Myocyte (in vitro differentiated cells): ENCODE measurements around the gene CCDC157. TPM values are rescaled to one million over a fixed set of nuclear protein-coding genes. Genes with fewer than 3 reads are reported as not detected.
"Not testable (repeated sequence)": the region's sequence is repeated elsewhere in the genome, so short reads cannot be mapped to it uniquely, and the experiment has no call there.

ENCODE experiments used
- DNase-seq: peaks from one replicate; pipeline ENCODE4 v3.0.0-alpha.2; 2012; ENCODE audit warnings: low read depth
- total RNA-seq: library from RNA; depleted of rRNA; stranded (reverse); fragments of >200 nt; gene quantifications from 2 replicates; pipeline ENCODE4 v1.2.3, GENCODE V29; 2014

The CCDC157 gene
- total RNA-seq, 1 donor from 2014 or later: 2.6 TPM

GRCh38 chr22:30386960-30387827, 30.4 kb downstream of the CCDC157 start, which contains the start of gene RNF215:
Gene RNF215, minus strand, starts transcription at chr22:30387411. Its CDS starts 98 bp downstream, at chr22:30387313.
- peak; percentile 78 for DNase-seq

DNA sequence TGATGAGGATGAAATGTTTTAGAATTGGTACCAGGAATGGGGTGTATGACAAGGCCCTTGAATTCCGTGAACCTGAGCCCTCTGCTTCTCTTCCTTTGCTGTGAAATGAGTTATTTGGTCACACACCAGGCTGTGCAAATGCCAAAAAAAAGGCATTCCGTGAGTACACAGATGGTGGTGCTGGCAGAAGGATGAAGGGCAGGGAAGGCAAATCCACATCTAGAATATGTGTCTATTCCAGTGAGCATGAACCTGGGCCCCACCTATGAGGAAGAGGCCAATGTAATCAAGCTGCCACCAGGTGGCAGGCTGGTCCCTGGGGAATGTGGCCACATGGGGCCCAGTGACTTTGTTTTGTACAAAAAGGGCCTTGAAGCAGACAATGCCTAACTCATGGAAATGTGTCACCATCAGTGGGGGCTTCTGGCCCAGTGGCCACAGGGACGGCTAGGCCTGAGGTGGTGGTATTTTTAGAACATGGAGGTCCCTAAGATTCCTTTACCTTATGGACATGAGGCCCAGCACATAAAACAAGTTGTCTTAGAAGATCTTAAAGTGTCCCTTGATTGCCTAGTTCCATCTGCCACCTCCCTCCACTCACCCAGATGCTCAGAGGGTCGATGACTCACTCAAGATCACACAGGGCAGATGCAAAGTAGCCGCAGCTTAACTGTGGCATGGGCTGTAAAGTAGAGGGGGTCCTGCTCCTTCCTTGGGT, 34.3 kb downstream of the CCDC157 start:
- peak; percentile 75 for DNase-seq

GRCh38 chr22:30392661-30393321, 36.0 kb downstream of the CCDC157 start:
- peak; percentile 40 for DNase-seq

- DNase-seq: no peak
These were observed 36.5 kb downstream of the CCDC157 start for GRCh38 chr22:30393322-30393680.

DNA sequence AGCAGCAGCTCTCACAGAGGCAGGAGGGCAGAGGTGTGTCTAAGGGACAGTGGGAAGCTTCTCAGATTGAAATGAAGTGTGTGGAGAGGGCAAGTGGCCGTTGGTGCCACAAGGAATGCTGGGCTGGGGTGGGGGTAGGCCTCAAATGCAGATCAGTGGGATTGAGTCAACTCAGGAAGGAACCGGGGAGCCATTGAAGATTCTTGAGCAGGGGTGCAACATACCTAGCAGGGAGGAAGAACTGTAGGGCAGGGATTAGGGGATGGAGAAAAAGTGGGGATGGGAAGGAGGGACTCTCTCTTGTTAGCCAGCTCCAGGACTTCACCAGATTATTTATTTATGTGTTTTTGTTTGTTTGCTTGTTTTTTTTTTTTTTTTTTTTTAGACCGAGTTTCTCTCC, 37.1 kb downstream of the CCDC157 start:
- DNase-seq: no peak

- peak; percentile 68 for DNase-seq
These were observed 40.3 kb downstream of the CCDC157 start, which contains the start of gene SEC14L2 for GRCh38 chr22:30396871-30397655. Gene SEC14L2, plus strand, starts transcription at chr22:30397018. Its CDS starts 99 bp downstream, at chr22:30397117.

DNA sequence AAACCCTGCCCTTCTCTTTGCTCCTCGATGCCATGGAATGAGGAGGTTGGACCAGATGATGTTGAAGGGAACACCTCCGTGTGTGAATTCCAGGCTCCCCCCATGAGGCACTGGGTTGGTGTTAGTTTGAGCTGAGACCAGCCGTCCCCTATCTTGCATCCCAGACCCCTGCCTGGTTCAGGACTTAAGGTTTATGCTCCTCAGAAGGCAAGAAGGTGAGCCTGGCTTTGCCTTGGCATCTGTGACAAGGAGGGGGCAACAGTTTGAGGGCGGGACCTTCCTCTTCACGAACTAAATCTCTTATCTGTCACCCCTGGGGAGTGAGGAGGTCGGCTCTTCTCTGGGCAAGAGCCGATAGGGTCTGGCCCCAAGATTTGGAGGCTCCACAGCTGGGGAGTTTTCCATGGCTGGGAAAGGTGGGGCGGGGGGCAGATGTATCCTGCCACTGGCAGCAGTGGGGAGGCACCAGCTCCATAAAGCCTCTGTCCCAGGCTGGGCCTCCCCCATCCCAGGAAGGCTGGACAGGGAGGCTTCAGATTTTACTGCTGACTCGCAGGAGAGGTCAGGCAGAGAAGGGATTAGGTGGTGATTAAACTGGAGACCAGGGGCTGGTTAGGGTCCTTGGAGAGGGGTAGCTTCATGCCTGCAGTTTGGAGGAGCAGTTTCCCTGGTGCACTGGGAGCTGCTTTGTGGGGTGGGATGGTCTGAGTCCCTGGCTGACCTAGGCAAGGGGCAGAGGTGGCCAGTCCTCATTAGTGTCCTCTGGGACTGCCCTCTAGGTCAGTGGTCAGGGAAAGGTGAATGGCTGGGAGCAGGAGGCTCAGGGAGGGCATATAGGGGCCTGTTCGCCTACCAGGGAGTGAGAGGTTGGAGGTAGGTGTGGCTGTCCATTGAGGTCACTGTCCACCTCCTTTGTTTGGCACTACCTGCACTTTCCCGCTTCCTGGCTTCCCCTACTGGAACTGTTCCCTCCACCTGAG, 41.1 kb downstream of the CCDC157 start:
- DNase-seq: no peak

DNA sequence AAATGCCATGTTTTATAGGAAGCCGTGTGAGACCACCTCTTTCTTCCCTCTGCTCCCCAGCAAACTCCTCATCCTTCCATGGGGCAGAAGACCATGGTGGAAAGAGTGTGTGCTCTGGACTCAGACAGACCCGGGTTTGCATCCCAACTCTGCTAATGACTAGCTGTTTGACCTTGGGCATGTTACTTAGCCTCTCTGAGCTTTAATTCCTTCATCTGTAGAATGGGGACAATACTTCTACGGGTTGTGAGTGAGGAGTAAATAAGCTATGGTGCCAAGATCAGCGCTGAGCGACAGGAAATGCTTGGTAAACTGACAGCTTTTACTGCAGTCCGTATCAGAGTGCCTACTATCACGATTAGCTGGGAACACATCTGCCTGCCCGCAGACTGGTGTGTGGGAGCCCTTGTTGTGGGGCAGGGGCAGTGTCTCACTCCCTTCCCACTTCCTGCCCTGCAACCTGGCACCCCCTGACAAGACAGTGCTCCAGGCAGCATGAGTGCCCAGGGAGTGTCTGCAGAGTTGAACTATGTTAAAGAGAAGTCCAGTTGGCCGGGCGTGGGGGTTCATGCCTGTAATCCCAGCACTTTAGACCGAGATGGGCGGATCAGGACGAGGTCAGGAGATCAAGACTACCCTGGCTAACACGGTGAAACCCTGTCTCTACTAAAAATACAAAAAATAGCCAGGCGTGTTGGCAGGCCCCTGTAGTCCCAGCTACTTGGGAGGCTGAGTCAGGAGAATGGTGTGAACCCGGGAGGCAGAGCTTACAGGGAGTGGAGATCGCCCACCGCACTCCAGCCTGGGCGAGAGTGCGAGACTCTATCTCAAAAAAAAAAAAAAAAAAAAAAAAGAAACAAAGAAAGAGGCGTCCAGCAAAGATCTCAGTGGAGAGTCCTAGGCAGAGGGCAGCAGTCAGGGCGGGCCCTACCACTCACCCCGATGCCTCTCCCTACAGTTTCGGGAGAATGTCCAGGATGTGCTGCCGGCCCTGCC, 42.2 kb downstream of the CCDC157 start:
- peak; percentile 19 for DNase-seq

GRCh38 chr22:30399718-30400117, 42.9 kb downstream of the CCDC157 start:
- no peak for DNase-seq

- no peak for DNase-seq
These were observed 43.4 kb downstream of the CCDC157 start for GRCh38 chr22:30400159-30400558.

DNA sequence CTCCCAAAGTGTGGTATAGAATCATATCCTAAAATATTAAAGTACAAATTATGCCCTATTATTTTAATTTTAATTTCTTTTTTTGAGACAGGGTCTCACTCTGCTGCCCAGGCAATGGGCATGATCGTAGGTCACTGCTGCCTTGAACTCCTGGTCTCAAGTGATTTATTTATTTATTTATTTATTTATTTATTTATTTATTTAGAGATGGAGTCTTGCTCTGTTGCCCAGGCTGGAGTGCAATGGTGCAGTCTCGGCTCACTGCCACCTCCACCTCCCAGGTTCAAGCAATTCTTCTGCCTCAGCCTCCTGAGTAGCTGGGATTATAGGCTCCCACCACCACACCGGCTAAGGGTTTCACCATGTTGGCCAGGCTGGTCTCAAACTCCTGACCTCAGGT, 44.2 kb downstream of the CCDC157 start:
- not testable (repeated sequence) for DNase-seq

GRCh38 chr22:30402028-30402765, 45.4 kb downstream of the CCDC157 start:
- no peak for DNase-seq

DNA sequence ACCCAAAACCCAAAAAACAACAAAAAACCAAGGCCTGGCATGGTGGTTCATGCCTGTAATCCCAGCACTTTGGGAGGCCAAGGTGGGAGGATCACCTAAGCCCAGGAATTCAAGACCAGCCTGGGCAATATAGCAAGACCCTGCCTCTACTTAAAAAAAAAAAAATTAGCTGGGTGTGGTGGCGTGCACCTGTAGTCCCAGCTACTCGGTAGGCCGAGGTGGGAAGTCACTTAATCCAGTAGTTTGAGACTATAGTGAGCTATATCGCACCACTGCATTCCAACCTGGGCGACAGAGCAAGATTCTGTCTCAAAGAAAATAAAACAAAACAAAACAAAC, 45.9 kb downstream of the CCDC157 start:
- not testable (repeated sequence) for DNase-seq

- DNase-seq: no peak
These were observed 47.5 kb downstream of the CCDC157 start for GRCh38 chr22:30404307-30404706.

DNA sequence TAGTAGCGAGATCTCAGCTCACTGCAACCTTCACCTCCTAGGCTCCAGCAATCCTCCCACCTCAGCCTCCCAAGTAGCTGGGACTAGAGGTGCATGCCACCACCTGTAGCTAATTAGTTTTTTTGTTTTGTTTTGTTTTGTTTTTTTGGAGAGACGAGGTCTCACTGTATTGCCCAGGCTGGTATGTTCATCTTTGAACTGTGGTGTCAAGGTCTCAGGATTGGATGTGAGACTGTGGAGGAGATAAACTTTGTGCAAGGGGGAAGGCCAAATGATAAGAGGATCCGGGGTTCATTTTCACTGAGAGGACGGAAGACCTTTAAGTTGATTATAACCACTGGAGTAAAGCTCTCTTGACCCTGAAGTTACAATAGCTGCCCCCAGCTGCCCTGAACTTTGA, 48.9 kb downstream of the CCDC157 start:
- no peak for DNase-seq

DNA sequence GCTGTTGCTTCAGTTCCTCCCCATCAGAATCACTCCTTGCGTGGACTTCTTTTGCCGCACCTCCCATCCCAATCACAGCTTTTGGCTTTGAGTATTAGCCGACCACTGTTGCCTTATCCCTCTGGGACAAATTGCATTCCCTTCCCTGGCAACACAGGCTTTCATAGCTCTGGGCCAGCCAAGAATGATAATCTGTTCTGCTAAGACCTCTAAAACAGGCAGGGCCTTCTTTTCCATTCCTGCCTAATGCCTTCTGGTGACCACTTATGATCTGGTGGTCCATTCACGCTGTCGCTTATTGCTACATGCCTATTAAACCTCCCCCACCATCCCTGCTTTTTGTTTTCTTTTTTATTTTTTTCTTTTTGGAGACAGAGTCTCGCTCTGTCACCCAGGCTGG, 49.6 kb downstream of the CCDC157 start:
- no peak for DNase-seq

GRCh38 chr22:30408388-30409102, 51.7 kb downstream of the CCDC157 start:
- peak; percentile 76 for DNase-seq
